NCI-H146 treated with DMSO at 0.1 percent for 48 hours (cell line): Measurements from ENCODE around the gene GP1BB.

ENCODE experiments used
- DNase-seq: peaks from one replicate; lab custom pipeline; 2025; ENCODE audit not compliant: unreplicated experiment; lab: John Stamatoyannopoulos, UW

Gene GP1BB

GRCh38 chr22:19713650-19714311, 9.6 kb upstream of the GP1BB start:
- DNase-seq: no peak

- no peak for DNase-seq
Measured at GRCh38 chr22:19714312-19715187, 8.8 kb upstream of the GP1BB start, which contains the start of gene SEPTIN5. SEPTIN5 (plus strand) TSS chr22:19714503; CDS start chr22:19714589, 86 bp downstream.

GRCh38 chr22:19715188-19715930, 8.0 kb upstream of the GP1BB start:
- no peak for DNase-seq

- no peak for DNase-seq
Measured at GRCh38 chr22:19716041-19716828, 7.1 kb upstream of the GP1BB start.

- DNase-seq: no peak
Measured at GRCh38 chr22:19716829-19717105, 6.6 kb upstream of the GP1BB start.

- no peak for DNase-seq
Measured at GRCh38 chr22:19717181-19717580, 6.2 kb upstream of the GP1BB start.

- no peak for DNase-seq
Measured at GRCh38 chr22:19717691-19718455, 5.5 kb upstream of the GP1BB start.

GRCh38 chr22:19718456-19719049, 4.8 kb upstream of the GP1BB start:
- DNase-seq: no peak

- DNase-seq: no peak
Measured at GRCh38 chr22:19719050-19719482, 4.3 kb upstream of the GP1BB start.

GRCh38 chr22:19719488-19720021, 3.8 kb upstream of the GP1BB start:
- no peak for DNase-seq

- DNase-seq: no peak
Measured at GRCh38 chr22:19720150-19720827, 3.0 kb upstream of the GP1BB start.

- DNase-seq: no peak
Measured at GRCh38 chr22:19720999-19721329, 2.4 kb upstream of the GP1BB start.

- no peak for DNase-seq
Measured at GRCh38 chr22:19721330-19722177, 1.8 kb upstream of the GP1BB start.

- DNase-seq: no peak
Measured at GRCh38 chr22:19722178-19722981, 959 bp upstream of the GP1BB start.

- no peak for DNase-seq
Measured at GRCh38 chr22:19722982-19723231, 432 bp upstream of the GP1BB start.

GRCh38 chr22:19723983-19724827, 866 bp downstream of the GP1BB start:
- DNase-seq: no peak
